HG03139 (cell line): Measurements from ENCODE around the gene HBA1.
"Not testable (repeated sequence)": the region's sequence is repeated elsewhere in the genome, so short reads cannot be mapped to it uniquely, and the experiment has no call there.

Experiments used
- ATAC-seq: cut with Tn5 transposase; IDR thresholded peaks from one replicate; pipeline ENCODE4 v1.9.1; 2021; ENCODE audit not compliant: unreplicated experiment

HBA1 gene

GRCh38 chr16:176477-177382 lies at the start of gene HBA1:
Gene HBA1 (plus strand): TSS chr16:176680. CDS start chr16:176717, 37 bp downstream.
- not testable (repeated sequence) for ATAC-seq

GRCh38 chr16:129075-129474 lies 47.4 kb upstream of the HBA1 start:
- no peak for ATAC-seq

GRCh38 chr16:130533-131173 lies 45.8 kb upstream of the HBA1 start:
- ATAC-seq = no peak

- ATAC-seq = no peak
Observed at GRCh38 chr16:132120-132519, 44.4 kb upstream of the HBA1 start.

GRCh38 chr16:133716-134115 lies 42.8 kb upstream of the HBA1 start:
- ATAC-seq = no peak

GRCh38 chr16:138049-138417 lies 38.4 kb upstream of the HBA1 start:
- ATAC-seq = no peak

- no peak for ATAC-seq
Observed at GRCh38 chr16:140175-140857, 36.2 kb upstream of the HBA1 start.

- no peak for ATAC-seq
Observed at GRCh38 chr16:142405-142967, 34.0 kb upstream of the HBA1 start.

- ATAC-seq = no peak
Observed at GRCh38 chr16:143047-143446, 33.4 kb upstream of the HBA1 start.

GRCh38 chr16:143456-143855 lies 33.0 kb upstream of the HBA1 start:
- ATAC-seq = no peak

- no peak for ATAC-seq
Observed at GRCh38 chr16:144797-145252, 31.7 kb upstream of the HBA1 start.

GRCh38 chr16:146646-147045 lies 29.8 kb upstream of the HBA1 start:
- ATAC-seq = no peak

GRCh38 chr16:149024-149660 lies 27.3 kb upstream of the HBA1 start:
- no peak for ATAC-seq

- no peak for ATAC-seq
Observed at GRCh38 chr16:152141-153128, 24.0 kb upstream of the HBA1 start, which contains the start of gene HBZ. Gene HBZ (plus strand): TSS chr16:152644. CDS start chr16:152910, 266 bp downstream.

GRCh38 chr16:153129-153521 lies 23.4 kb upstream of the HBA1 start:
- not testable (repeated sequence) for ATAC-seq

GRCh38 chr16:153550-154216 lies 22.8 kb upstream of the HBA1 start:
- not testable (repeated sequence) for ATAC-seq

- ATAC-seq = no peak
Observed at GRCh38 chr16:154217-155030, 22.1 kb upstream of the HBA1 start.

- no peak for ATAC-seq
Observed at GRCh38 chr16:155031-155398, 21.5 kb upstream of the HBA1 start.
